HepG2 (cell line): Measurements from ENCODE around the gene ZFP36L2. TPM values are rescaled to one million over a fixed set of nuclear protein-coding genes. Genes with fewer than 3 reads are reported as not detected.
A peak's percentile ranks its signal among the peaks of the same experiment; 100 is the strongest.

Experiments
- ARNT ChIP-seq: fragments of 450-650 bp; IDR thresholded peaks from 2 replicates; pipeline ENCODE4 v1.6.1; 2017
- CBX1 ChIP-seq: IDR thresholded peaks from one replicate; pipeline ENCODE4 v1.6.1; 2016; ENCODE audit warnings: antibody characterized with exemption, low read depth
- CHD4 ChIP-seq: fragments of 200-600 bp; sonication (generic); IDR thresholded peaks from 2 replicates; pipeline ENCODE4 v1.7.0; 2017; ENCODE audit warnings: mild to moderate bottlenecking, low read length, borderline replicate concordance
- CREBL2 ChIP-seq: sonication (generic); formaldehyde crosslinking; IDR thresholded peaks from 2 replicates; pipeline ENCODE4 v1.8.1; 2023; ENCODE audit warnings: missing genetic modification reagents, mild to moderate bottlenecking, borderline replicate concordance
- DMAP1 ChIP-seq: IDR thresholded peaks from 2 replicates; pipeline ENCODE4 v1.6.1; 2016
- DRAP1 ChIP-seq: IDR thresholded peaks from 2 replicates; pipeline ENCODE4 v1.6.1; 2016; ENCODE audit warnings: missing genetic modification reagents, missing compliant biosample characterization
- EED ChIP-seq: sonication (generic); formaldehyde crosslinking; IDR thresholded peaks from 2 replicates; pipeline ENCODE4 v1.5.0; 2020; ENCODE audit warnings: mild to moderate bottlenecking, missing genetic modification reagents
- FOXM1 ChIP-seq: sonication (generic); formaldehyde crosslinking; IDR thresholded peaks from 2 replicates; pipeline ENCODE4 v1.5.0; 2020; ENCODE audit warnings: missing genetic modification reagents
- HDAC1 ChIP-seq: sonication (generic); formaldehyde crosslinking; IDR thresholded peaks from 2 replicates; pipeline ENCODE4 v1.5.1; 2020; ENCODE audit warnings: mild to moderate bottlenecking, missing genetic modification reagents
- HIVEP1 ChIP-seq: sonication (generic); formaldehyde crosslinking; IDR thresholded peaks from 2 replicates; pipeline ENCODE4 v1.4.0; 2020; ENCODE audit warnings: mild to moderate bottlenecking, missing genetic modification reagents
- HMG20A ChIP-seq: IDR thresholded peaks from 2 replicates; pipeline ENCODE4 v1.6.1; 2016; ENCODE audit warnings: borderline replicate concordance
- HNF4A ChIP-seq: sonication (generic); formaldehyde crosslinking; IDR thresholded peaks from 2 replicates; pipeline ENCODE4 v1.4.0; 2020; ENCODE audit warnings: missing genetic modification reagents
- IKZF1 ChIP-seq: fragments of 450-650 bp; IDR thresholded peaks from 2 replicates; pipeline ENCODE4 v1.7.1; 2016
- IRF1 ChIP-seq: sonication (generic); formaldehyde crosslinking; IDR thresholded peaks from 2 replicates; pipeline ENCODE4 v1.4.0; 2020; ENCODE audit warnings: low read depth, mild to moderate bottlenecking, missing genetic modification reagents
- JUND ChIP-seq: sonication (generic); formaldehyde crosslinking; IDR thresholded peaks from 2 replicates; pipeline ENCODE4 v1.8.0; 2022; ENCODE audit warnings: mild to moderate bottlenecking, missing genetic modification reagents
- KAT2B ChIP-seq: fragments of 150-350 bp; IDR thresholded peaks from 2 replicates; pipeline ENCODE4 v1.6.1; 2014; ENCODE audit warnings: low read depth, low read length, borderline replicate concordance
- KLF13 ChIP-seq: sonication (generic); formaldehyde crosslinking; IDR thresholded peaks from 2 replicates; pipeline ENCODE4 v1.4.0; 2020; ENCODE audit warnings: mild to moderate bottlenecking, missing genetic modification reagents
- MED13 ChIP-seq: sonication (generic); formaldehyde crosslinking; IDR thresholded peaks from 2 replicates; pipeline ENCODE4 v1.5.0; 2020; ENCODE audit warnings: missing genetic modification reagents
- MEIS2 ChIP-seq: sonication (generic); formaldehyde crosslinking; IDR thresholded peaks from 2 replicates; pipeline ENCODE4 v1.9.0; 2021; ENCODE audit warnings: mild to moderate bottlenecking, missing genetic modification reagents
- ONECUT2 ChIP-seq: sonication (generic); formaldehyde crosslinking; IDR thresholded peaks from 2 replicates; pipeline ENCODE4 v1.4.0; 2020; ENCODE audit warnings: missing genetic modification reagents
- PCBP2 ChIP-seq: fragments of 200-400 bp; formaldehyde crosslinking; optimal IDR thresholded peaks from 2 replicates; pipeline ENCODE3; 2018; ENCODE audit warnings: low read length, low read depth; ENCODE audit not compliant: poor library complexity, severe bottlenecking
- RNF2 ChIP-seq: fragments of 450-650 bp; conservative IDR thresholded peaks from 2 replicates; pipeline ENCODE4 v1.6.1; 2016; ENCODE audit warnings: low read depth
- SAP130 ChIP-seq: IDR thresholded peaks from 2 replicates; pipeline ENCODE4 v1.6.1; 2016; ENCODE audit warnings: low read depth
- TAF15 ChIP-seq: fragments of 200-400 bp; formaldehyde crosslinking; IDR thresholded peaks from one replicate; pipeline ENCODE4 v1.6.1; 2018; ENCODE audit warnings: mild to moderate bottlenecking, low read depth, low read length; ENCODE audit not compliant: poor library complexity, severe bottlenecking
- YEATS2 ChIP-seq: sonication (generic); formaldehyde crosslinking; IDR thresholded peaks from 2 replicates; pipeline ENCODE4 v1.4.0; 2020; ENCODE audit warnings: missing genetic modification reagents, borderline replicate concordance
- ZBTB1 ChIP-seq: sonication (generic); formaldehyde crosslinking; IDR thresholded peaks from 2 replicates; pipeline ENCODE4 v1.4.0; 2020; ENCODE audit warnings: missing genetic modification reagents, borderline replicate concordance
- ZKSCAN1 ChIP-seq: fragments of 150-350 bp; IDR thresholded peaks from 2 replicates; pipeline ENCODE4 v1.6.1; 2014; ENCODE audit warnings: low read length
- ZNF17 ChIP-seq: sonication (generic); formaldehyde crosslinking; IDR thresholded peaks from 2 replicates; pipeline ENCODE4 v1.5.0; 2020; ENCODE audit warnings: mild to moderate bottlenecking, missing genetic modification reagents
- ZNF563 ChIP-seq: sonication (generic); formaldehyde crosslinking; IDR thresholded peaks from 2 replicates; pipeline ENCODE4 v1.8.0; 2022; ENCODE audit warnings: mild to moderate bottlenecking, moderate library complexity, missing genetic modification reagents
- ZNF703 ChIP-seq: sonication (generic); formaldehyde crosslinking; IDR thresholded peaks from 2 replicates; pipeline ENCODE4 v1.5.1; 2020; ENCODE audit warnings: missing genetic modification reagents, mild to moderate bottlenecking, moderate library complexity, borderline replicate concordance
- ZNF775 ChIP-seq: sonication (generic); formaldehyde crosslinking; IDR thresholded peaks from 2 replicates; pipeline ENCODE4 v1.4.0; 2020; ENCODE audit warnings: missing genetic modification reagents, mild to moderate bottlenecking, moderate library complexity, borderline replicate concordance
- ZUFSP ChIP-seq: sonication (generic); formaldehyde crosslinking; IDR thresholded peaks from 2 replicates; pipeline ENCODE4 v1.9.0; 2021; ENCODE audit warnings: missing genetic modification reagents, mild to moderate bottlenecking, borderline replicate concordance
- polyA plus RNA-seq, 8 experiments: library from polyadenylated mRNA; depleted of rRNA in 3 of 8; stranded (reverse) in 7 of 8; unstranded in 1 of 8; fragments of >200 nt; fragmentation: Illumina TruSeq in 4 of 8; extraction: Trizol in 4 of 8; gene quantifications; 2 replicates each; pipeline versions ENCODE4 v1.2.1 to v1.2.3, GENCODE V29; 2011 to 2016; ENCODE audit warnings: low read depth in 4 of 8, missing spikeins in 1 of 8, mixed read lengths in 1 of 8; ENCODE audit not compliant: insufficient read depth in 1 of 8
- total RNA-seq, 5 experiments: library from RNA; depleted of rRNA; stranded (reverse); fragments of >200 nt; fragmentation: Illumina TruSeq; extraction: Trizol; gene quantifications; 2 replicates each; pipeline ENCODE4 v1.2.3, GENCODE V29; 2016; ENCODE audit warnings: low read depth in 1 of 5

Gene ZFP36L2
- total and polyA plus RNA-seq, 2 of the 13 experiments (the other 11 are each of a cell fraction or from before 2014, with no cell fraction given) = 11.2 to 21.8 TPM

GRCh38 chr2:43258547-43259156, 32.2 kb upstream of the ZFP36L2 start (continued):
- TF ChIP-seq ZUFSP = no peak
- TF ChIP-seq ZNF775 (CRISPR knock-in tag) = no peak
- peak; percentile 91 for TF ChIP-seq HNF4A (CRISPR knock-in tag)
- no peak for TF ChIP-seq ZNF17 (CRISPR knock-in tag)
- no peak for TF ChIP-seq MED13
- TF ChIP-seq CHD4 = peak; percentile 62; the same call in 1 of the 2 replicates
- no peak for TF ChIP-seq ZBTB1 (CRISPR knock-in tag)
- TF ChIP-seq ZNF563 (CRISPR knock-in tag) = no peak
- TF ChIP-seq HIVEP1 (CRISPR knock-in tag) = no peak
- no peak for TF ChIP-seq JUND
- TF ChIP-seq EED (CRISPR knock-in tag) = no peak
- TF ChIP-seq ONECUT2 (CRISPR knock-in tag) = peak; percentile 81
- no peak for TF ChIP-seq YEATS2 (CRISPR knock-in tag)
- TF ChIP-seq HDAC1 (CRISPR knock-in tag) = peak; percentile 85
- TF ChIP-seq IRF1 = no peak
- TF ChIP-seq HMG20A (CRISPR knock-in tag) = peak; percentile 99
- TF ChIP-seq IKZF1 = no peak
- no peak for TF ChIP-seq CBX1
- TF ChIP-seq SAP130 (CRISPR knock-in tag) = peak; percentile 78
- no peak for TF ChIP-seq ARNT
- no peak for TF ChIP-seq KAT2B
- no peak for TF ChIP-seq TAF15
- TF ChIP-seq MEIS2 (CRISPR knock-in tag) = peak; percentile 39; the same call in 1 of the 2 replicates
- TF ChIP-seq KLF13 = no peak
- no peak for TF ChIP-seq DMAP1 (CRISPR knock-in tag)
- no peak for TF ChIP-seq FOXM1 (CRISPR knock-in tag)
- no peak for TF ChIP-seq PCBP2
- no peak for TF ChIP-seq ZKSCAN1
- TF ChIP-seq RNF2 = no peak
- no peak for TF ChIP-seq CREBL2 (CRISPR knock-in tag)
- TF ChIP-seq ZNF703 (CRISPR knock-in tag) = no peak
- TF ChIP-seq DRAP1 (CRISPR knock-in tag) = no peak
